CD4-positive, CD25-positive, alpha-beta regulatory T cell (primary cell): Measurements from ENCODE around the gene ELMO1. TPM values are rescaled to one million over a fixed set of nuclear protein-coding genes. Genes with fewer than 3 reads are reported as not detected.

ENCODE experiments used
- ATAC-seq, 2 donors: fragments of 150-1000 bp; cut with Tn5 transposase; one replicate each; pipeline ENCODE4 v1.10.0; 2021; ENCODE audit warnings: low read depth in 2 of 2, moderate number of reproducible peaks in 2 of 2, moderate library complexity in 1 of 2
- DNase-seq, 3 donors: peaks; one replicate each; pipeline versions ENCODE4 v3.0.0 to v3.0.0-alpha.2; 2012 to 2022; ENCODE audit warnings: mixed read lengths in 1 of 3
- H3K27ac ChIP-seq: one replicate; pipeline ENCODE4 v1.7.0; 2013; ENCODE audit warnings: mild to moderate bottlenecking, low read length; ENCODE audit not compliant: insufficient read depth, poor library complexity, severe bottlenecking
- H3K27me3 ChIP-seq: one replicate; pipeline ENCODE4 v1.7.0; 2013; ENCODE audit warnings: low read length; ENCODE audit not compliant: control insufficient read depth, insufficient read depth
- H3K36me3 ChIP-seq: one replicate; pipeline ENCODE4 v1.7.0; 2013; ENCODE audit warnings: mild to moderate bottlenecking, low read length, moderate library complexity; ENCODE audit not compliant: control insufficient read depth, insufficient read depth
- H3K4me1 ChIP-seq: 2 replicates; pipeline ENCODE4 v1.7.0; 2013; ENCODE audit warnings: mild to moderate bottlenecking, low read length; ENCODE audit not compliant: insufficient read depth, control insufficient read depth, poor library complexity, severe bottlenecking
- H3K4me3 ChIP-seq: one replicate; pipeline ENCODE4 v1.7.0; 2013; ENCODE audit warnings: low read depth, mild to moderate bottlenecking, low read length, moderate library complexity
- H3K9me3 ChIP-seq, 2 experiments: 1 replicate in 1 of 2; 2 replicates in 1 of 2; pipeline ENCODE4 v1.7.0; 2013; ENCODE audit warnings: low read length in 2 of 2, mild to moderate bottlenecking in 1 of 2, moderate library complexity in 1 of 2; ENCODE audit not compliant: control insufficient read depth in 2 of 2
- H3K27ac Mint-ChIP-seq, 3 donors: one replicate each; pipeline ENCODE4 v1.8.0; 2020 to 2022; ENCODE audit warnings: mild to moderate bottlenecking in 3 of 3, mixed read lengths in 3 of 3, moderate library complexity in 2 of 3
- H3K27me3 Mint-ChIP-seq: one replicate; pipeline ENCODE4 v1.8.0; 2022; ENCODE audit warnings: mild to moderate bottlenecking, mixed read lengths
- H3K36me3 Mint-ChIP-seq: one replicate; pipeline ENCODE4 v1.8.0; 2020; ENCODE audit warnings: mixed read lengths
- H3K4me1 Mint-ChIP-seq, 4 donors: one replicate each; pipeline ENCODE4 v1.8.0; 2020 to 2022; ENCODE audit warnings: mixed read lengths in 4 of 4, mild to moderate bottlenecking in 1 of 4
- H3K4me3 Mint-ChIP-seq, 4 donors: one replicate each; pipeline ENCODE4 v1.8.0; 2020 to 2022; ENCODE audit warnings: mild to moderate bottlenecking in 4 of 4, mixed read lengths in 4 of 4, moderate library complexity in 3 of 4
- H3K9me3 Mint-ChIP-seq, 7 donors: one replicate each; pipeline ENCODE4 v1.8.0; 2020 to 2022; ENCODE audit warnings: mixed read lengths in 7 of 7, mild to moderate bottlenecking in 3 of 7, moderate library complexity in 2 of 7
- polyA plus RNA-seq, 4 donors: library from polyadenylated mRNA; unstranded; fragments of 300-500 nt; fragmentation: Illumina TruSeq; gene quantifications; one replicate each; pipeline ENCODE4 v1.2.3, GENCODE V29; 2021
- total RNA-seq: library from RNA; stranded (reverse); gene quantifications from one replicate; pipeline ENCODE4 v1.2.3, GENCODE V29; 2022

Gene ELMO1
- total and polyA plus RNA-seq, 5 donors from 2014 or later = 39.5 to 162 (median 53.5) TPM

DNA sequence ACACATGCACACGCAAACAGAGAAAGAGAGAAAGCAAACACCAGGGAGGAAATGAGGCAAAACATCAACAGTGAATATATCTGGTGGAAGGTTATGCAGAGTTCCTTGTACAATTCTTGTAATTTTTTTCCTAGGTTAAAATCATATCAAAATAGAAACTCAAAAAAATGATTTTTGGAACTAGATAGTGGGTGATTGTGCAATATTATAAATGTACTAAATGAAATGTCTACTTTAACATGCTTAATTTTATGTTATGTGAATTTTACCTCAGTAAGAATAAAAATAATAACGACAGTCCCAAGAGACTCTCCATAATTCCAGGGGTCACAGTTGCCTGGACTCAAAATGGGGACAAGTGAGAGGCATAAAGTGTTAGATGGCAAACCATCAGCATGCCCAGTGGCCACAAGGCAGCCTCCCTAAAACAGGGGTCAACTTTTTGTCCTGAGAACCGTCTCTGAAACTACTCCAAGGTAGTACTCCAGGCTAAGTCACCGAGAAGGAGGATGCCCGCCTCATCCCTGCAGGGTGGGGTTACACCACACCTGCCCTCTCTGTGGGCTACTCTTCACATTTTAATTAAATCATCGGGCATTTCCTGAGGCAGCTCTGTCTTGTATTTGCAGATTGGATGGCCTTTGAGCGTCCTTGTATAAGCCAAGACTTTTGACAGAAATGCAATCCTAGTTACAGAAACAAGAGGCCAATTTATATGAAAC is 267.7 kb downstream of the ELMO1 start:
- Mint-ChIP-seq H3K4me1 (peaks cover 0 to 20% (median 6%) of the 10 kb centered on the region in 4 donors), H3K4me3 (no peak overlapping the region), H3K27me3 (no peaks in the 10 kb centered on the region), H3K27ac (no peak overlapping the region), H3K36me3 (peaks cover 16% of the 10 kb centered on the region), H3K9me3 (no peaks in the 10 kb centered on the region)
- H3K27ac ChIP-seq = no peak overlapping the region
- H3K36me3 ChIP-seq = peaks cover 22% of the 10 kb centered on the region
- ATAC-seq (no peak), DNase-seq (no peak)
- H3K4me3 ChIP-seq = no peak overlapping the region
- no peaks in the 10 kb centered on the region for H3K9me3 ChIP-seq
- no peaks in the 10 kb centered on the region for H3K4me1 ChIP-seq
- H3K27me3 ChIP-seq = no peaks in the 10 kb centered on the region

DNA sequence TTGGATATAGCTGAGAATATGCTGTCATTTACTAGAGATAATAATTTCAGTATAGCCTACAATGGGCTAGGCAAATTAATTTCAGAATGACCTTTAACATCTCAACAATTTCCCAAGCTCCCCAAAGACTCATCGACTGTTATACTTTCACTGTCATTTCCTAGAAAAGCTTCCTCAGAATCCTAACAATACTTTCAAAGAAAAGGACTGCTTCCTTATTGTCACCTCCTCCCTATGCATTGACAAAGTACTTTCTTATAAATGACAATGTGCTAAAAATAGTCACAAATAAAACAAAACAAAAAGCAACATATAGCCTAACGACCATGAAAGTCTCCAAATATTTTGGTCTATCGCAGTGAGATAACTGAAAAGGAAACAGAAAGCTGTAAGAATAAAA is 272.6 kb downstream of the ELMO1 start:
- no peaks in the 10 kb centered on the region for H3K4me1 ChIP-seq
- H3K27me3 ChIP-seq = no peaks in the 10 kb centered on the region
- H3K4me3 Mint-ChIP-seq = no peak overlapping the region
- peaks cover 31% of the 10 kb centered on the region for H3K36me3 ChIP-seq
- H3K27ac ChIP-seq = no peak overlapping the region
- no peaks in the 10 kb centered on the region for H3K9me3 ChIP-seq
- H3K36me3 Mint-ChIP-seq = peaks cover 38% of the 10 kb centered on the region
- no peak overlapping the region for H3K4me3 ChIP-seq
- DNase-seq = no peak
- ATAC-seq = no peak
- H3K27ac Mint-ChIP-seq = no peak overlapping the region
- H3K9me3 Mint-ChIP-seq = peaks cover 0 to 4% (median 0%) of the 10 kb centered on the region in 7 donors
- no peaks in the 10 kb centered on the region for H3K27me3 Mint-ChIP-seq
- H3K4me1 Mint-ChIP-seq = peaks cover 0 to 28% (median 11%) of the 10 kb centered on the region in 4 donors

DNA sequence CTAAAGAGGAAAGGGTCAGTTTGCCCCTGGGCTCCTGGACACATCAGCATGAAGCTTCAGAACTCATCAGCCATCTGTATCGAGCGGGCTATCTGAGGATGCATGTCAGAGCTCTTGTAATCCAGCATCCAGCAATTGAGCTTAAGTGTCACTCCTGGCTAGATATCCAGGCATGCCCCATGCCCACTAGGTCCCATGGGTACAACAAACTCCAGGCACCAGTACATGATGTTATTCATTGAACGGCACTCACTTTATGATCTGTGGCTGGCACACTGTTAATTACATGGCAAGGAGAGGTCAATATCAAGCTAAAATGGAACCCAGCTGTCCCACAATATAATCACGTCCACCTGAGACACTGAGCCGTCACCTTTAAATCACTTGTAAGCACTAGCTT is 274.2 kb downstream of the ELMO1 start:
- Mint-ChIP-seq H3K4me1 (peaks cover 0 to 24% (median 11%) of the 10 kb centered on the region in 4 donors), H3K27me3 (no peaks in the 10 kb centered on the region), H3K4me3 (no peak overlapping the region), H3K9me3 (peaks cover 0 to 4% (median 0%) of the 10 kb centered on the region in 7 donors), H3K36me3 (peaks cover 32% of the 10 kb centered on the region), H3K27ac (peak overlapping the region in 1 of 3 donors; percentile 44)
- Histone ChIP-seq H3K4me3 (no peak overlapping the region), H3K4me1 (no peaks in the 10 kb centered on the region), H3K27ac (no peak overlapping the region), H3K36me3 (peaks cover 41% of the 10 kb centered on the region), H3K9me3 (no peaks in the 10 kb centered on the region), H3K27me3 (no peaks in the 10 kb centered on the region)
- ATAC-seq (no peak), DNase-seq (no peak)

DNA sequence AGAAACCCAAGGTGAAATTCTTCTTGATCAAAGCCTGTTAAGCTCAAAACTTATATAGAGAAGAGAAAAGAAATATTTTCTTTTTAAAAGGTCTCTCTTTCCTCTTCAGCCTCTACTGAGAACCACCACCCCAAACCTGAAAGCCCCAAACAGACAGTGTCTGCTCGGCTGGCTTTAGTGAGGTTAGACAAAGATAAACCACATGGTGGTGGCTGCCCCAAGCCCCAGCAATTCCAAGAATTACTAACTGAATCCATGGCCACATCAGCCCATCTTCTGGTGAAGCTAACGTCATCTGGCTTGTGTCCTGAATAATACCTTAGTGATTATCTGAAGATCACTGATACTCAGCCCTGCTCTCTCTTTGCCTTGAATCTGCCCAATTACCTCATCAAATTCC is 275.0 kb downstream of the ELMO1 start:
- no peaks in the 10 kb centered on the region for H3K27me3 Mint-ChIP-seq
- peaks cover 0 to 20% (median 11%) of the 10 kb centered on the region in 4 donors for H3K4me1 Mint-ChIP-seq
- Histone ChIP-seq H3K4me1 (no peaks in the 10 kb centered on the region), H3K27me3 (no peaks in the 10 kb centered on the region), H3K36me3 (peaks cover 40% of the 10 kb centered on the region), H3K9me3 (no peaks in the 10 kb centered on the region), H3K4me3 (no peak overlapping the region), H3K27ac (no peak overlapping the region)
- DNase-seq (no peak), ATAC-seq (no peak)
- peaks cover 34% of the 10 kb centered on the region for H3K36me3 Mint-ChIP-seq
- peaks cover 0 to 4% (median 0%) of the 10 kb centered on the region in 7 donors for H3K9me3 Mint-ChIP-seq
- H3K27ac Mint-ChIP-seq = peak overlapping the region in 1 of 3 donors; percentile 4
- no peak overlapping the region for H3K4me3 Mint-ChIP-seq

DNA sequence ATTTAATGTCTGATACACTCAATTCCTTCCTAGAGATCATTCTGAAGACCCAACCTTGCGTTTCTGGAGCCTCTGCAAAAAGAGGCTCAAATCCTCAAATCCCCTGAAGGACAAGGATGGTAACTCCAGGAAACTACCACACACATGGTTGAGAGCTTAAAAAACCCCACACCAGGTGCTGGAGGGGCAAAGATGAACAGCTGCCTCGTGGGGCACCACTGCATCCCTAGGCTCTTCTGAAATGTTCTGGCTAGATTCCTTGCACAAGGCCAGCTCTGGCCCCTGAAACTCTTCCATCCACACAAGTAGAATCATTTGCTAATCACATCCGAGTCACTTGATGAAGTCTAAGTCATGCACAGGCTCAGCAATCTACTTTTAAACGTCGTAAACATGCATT is 286.6 kb downstream of the ELMO1 start:
- Mint-ChIP-seq H3K27me3 (no peaks in the 10 kb centered on the region), H3K27ac (peak overlapping the region in 1 of 3 donors; percentile 3), H3K36me3 (peaks cover 18% of the 10 kb centered on the region), H3K9me3 (peaks cover 0 to 9% (median 2%) of the 10 kb centered on the region in 7 donors), H3K4me1 (peaks cover 0 to 4% (median 0%) of the 10 kb centered on the region in 4 donors), H3K4me3 (no peak overlapping the region)
- no peaks in the 10 kb centered on the region for H3K36me3 ChIP-seq
- DNase-seq (no peak), ATAC-seq (no peak)
- H3K9me3 ChIP-seq = no peaks in the 10 kb centered on the region
- no peak overlapping the region for H3K27ac ChIP-seq
- H3K4me1 ChIP-seq = no peaks in the 10 kb centered on the region
- no peak overlapping the region for H3K4me3 ChIP-seq
- H3K27me3 ChIP-seq = no peaks in the 10 kb centered on the region

DNA sequence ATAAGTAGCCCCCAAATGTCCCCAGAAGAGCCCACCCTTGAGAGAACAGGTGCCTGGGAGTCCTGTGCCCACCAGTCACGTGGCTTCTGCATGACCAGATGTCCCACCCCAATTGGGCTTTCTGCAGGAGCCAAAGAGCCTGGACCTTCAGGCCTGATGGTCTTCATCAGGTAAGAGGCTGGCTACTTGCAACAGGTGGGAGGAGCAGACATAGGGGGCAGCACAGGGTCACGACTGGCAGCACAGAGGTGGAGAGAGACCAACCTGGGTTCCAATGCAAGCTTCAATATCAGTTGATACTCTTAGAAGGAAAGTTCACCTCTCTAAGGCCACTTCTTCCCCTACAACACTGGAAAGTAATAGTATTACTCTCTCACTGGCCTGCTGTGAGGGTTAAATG is 288.0 kb downstream of the ELMO1 start:
- Histone ChIP-seq H3K4me1 (no peaks in the 10 kb centered on the region), H3K9me3 (no peaks in the 10 kb centered on the region), H3K27me3 (no peaks in the 10 kb centered on the region), H3K27ac (no peak overlapping the region), H3K36me3 (no peaks in the 10 kb centered on the region), H3K4me3 (no peak overlapping the region)
- ATAC-seq = no peak
- H3K4me3 Mint-ChIP-seq = no peak overlapping the region
- peaks cover 0 to 9% (median 2%) of the 10 kb centered on the region in 7 donors for H3K9me3 Mint-ChIP-seq
- H3K4me1 Mint-ChIP-seq = peaks cover 0 to 12% (median 3%) of the 10 kb centered on the region in 4 donors
- H3K36me3 Mint-ChIP-seq = peaks cover 32% of the 10 kb centered on the region
- no peak for DNase-seq
- no peaks in the 10 kb centered on the region for H3K27me3 Mint-ChIP-seq
- H3K27ac Mint-ChIP-seq = peak overlapping the region in 2 of 3 donors; percentile 8 to 10

DNA sequence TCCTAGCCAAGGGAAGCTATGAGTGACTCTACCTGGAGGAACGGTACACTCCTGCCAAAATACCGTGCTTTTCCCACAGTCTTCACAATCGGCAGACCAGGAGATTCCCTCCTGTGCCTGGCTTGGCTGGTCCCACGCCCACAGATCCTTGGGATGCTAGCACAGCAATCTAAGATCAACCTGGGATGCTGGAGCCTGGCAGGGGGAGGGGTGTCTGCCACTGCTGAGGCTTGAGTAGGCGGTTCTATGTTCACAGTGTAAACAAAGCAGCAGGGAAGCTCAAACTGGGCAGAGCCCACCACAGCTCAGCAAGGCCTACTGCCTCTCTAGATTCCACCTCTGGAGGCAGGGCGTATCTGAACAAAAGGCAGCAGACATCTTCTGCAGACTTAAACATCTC is 295.3 kb downstream of the ELMO1 start:
- Histone ChIP-seq H3K27me3 (no peaks in the 10 kb centered on the region), H3K27ac (no peak overlapping the region), H3K4me1 (no peaks in the 10 kb centered on the region), H3K4me3 (no peak overlapping the region), H3K9me3 (no peaks in the 10 kb centered on the region), H3K36me3 (peaks cover 21% of the 10 kb centered on the region)
- Mint-ChIP-seq H3K9me3 (peaks cover 0 to 5% (median 0%) of the 10 kb centered on the region in 7 donors), H3K27ac (peak overlapping the region in 1 of 3 donors; percentile 34), H3K27me3 (no peaks in the 10 kb centered on the region), H3K36me3 (peaks cover 60% of the 10 kb centered on the region), H3K4me1 (peaks cover 5 to 15% (median 10%) of the 10 kb centered on the region in 4 donors), H3K4me3 (no peak overlapping the region)
- DNase-seq (no peak), ATAC-seq (no peak)
